ENCODE data around the gene RAN. TPM values are rescaled to one million over a fixed set of nuclear protein-coding genes. Genes with fewer than 3 reads are reported as not detected.
A peak's percentile ranks its signal among the peaks of the same experiment; 100 is the strongest.
"Not testable (repeated sequence)": the region's sequence is repeated elsewhere in the genome, so short reads cannot be mapped to it uniquely, and the experiment has no call there.

Gene RAN
- total RNA-seq, 2 experiments from 2014 or later: 932 to 936 TPM

DNA sequence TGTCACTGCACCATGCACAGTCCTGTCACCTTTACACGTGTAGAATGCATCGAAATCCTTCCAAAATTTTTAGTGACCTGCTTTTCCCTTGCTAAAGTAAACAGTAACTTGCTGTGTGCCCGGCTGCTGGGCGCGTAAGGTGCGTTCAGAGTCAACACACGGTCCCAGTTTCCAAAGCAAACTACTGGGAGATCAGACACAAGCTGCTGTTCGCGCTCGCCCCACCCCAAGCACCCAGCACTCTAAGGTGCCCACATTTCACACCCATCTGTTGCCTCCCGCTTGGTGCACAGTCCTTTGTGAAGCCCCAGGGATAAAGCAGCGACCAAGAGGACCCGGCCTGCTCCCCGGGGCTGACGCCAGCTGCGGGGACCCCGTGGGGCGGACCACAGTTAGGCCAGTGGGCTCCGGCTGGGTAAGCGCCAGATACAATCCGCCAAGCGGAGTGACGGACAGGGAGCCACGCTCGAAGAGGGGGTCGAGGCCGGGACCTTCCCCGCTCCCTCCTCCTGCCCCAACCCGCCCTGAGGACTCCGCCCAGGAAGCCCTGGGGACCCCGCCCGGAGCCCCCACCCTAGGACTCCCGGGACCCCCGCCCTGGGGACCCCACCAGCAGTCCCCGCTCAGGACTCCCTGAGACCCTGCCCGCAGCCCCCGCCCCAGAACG is 33.4 kb upstream of the RAN start:
- Mint-ChIP-seq H3K27ac (no peak overlapping the region), H3K36me3 (ENCODE audit: low read depth) (no peaks in the 10 kb centered on the region), H3K4me1 (peaks cover 30% of the 10 kb centered on the region), H3K27me3 (no peaks in the 10 kb centered on the region), H3K4me3 (peak overlapping the region; percentile 78), H3K9me3 (no peaks in the 10 kb centered on the region)
- DNase-seq: peak; percentile 36
- ChIA-PET CTCF (interaction anchor here (0.6 to 4.1 kb wide), 8 partner anchors 11 to 91 kb away, joined by 3 to 36 read pairs (median 6); no protein-coding TSS in a partner anchor), POLR2A (interaction anchor here (1.2 to 3.9 kb wide), 4 partner anchors 11 to 35 kb away, joined by 4 to 26 read pairs (median 4); partner anchors contain the start of gene RAN)

GRCh38 chr12:130838951-130839769 is 32.7 kb upstream of the RAN start, which contains the start of gene STX2:
TSS of gene STX2 (minus strand) at chr12:130839250. CDS start at chr12:130839099, 151 bp downstream.
- POLR2A ChIA-PET: interaction anchor here (0.9 to 3.9 kb wide), 5 partner anchors 11 to 41 kb away, joined by 3 to 26 read pairs (median 4); partner anchors contain the start of gene RAN
- no peaks in the 10 kb centered on the region for H3K27me3 Mint-ChIP-seq

DNA sequence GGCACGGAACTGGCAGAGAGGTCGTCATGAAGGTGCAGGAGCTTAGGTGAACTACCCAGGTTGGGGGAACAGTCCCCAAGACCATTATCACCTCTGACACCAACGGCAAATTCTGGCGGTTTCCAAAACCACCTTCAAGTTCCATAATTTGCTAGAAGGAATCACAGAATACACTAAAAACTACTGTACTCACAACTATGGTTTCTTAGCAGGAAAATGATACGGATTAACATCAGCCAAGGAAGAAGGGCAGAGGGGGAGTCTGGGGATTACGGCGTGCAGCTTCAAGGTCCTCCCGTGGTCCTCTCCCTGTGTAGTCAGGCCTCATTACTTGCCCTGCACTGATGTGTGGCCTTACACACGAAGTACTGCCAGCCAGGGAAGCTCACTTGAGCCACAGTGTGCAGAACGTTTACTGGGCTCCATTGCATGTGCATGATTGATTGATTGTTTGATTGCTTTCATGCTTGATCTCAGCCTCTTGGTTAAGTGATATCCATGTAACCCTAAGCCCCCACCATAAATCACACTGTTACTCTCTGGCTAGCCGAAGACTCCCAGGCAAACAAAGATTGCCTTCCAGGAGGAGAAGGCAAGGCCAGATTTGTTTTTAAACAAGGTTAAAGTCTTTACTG is 32.0 kb upstream of the RAN start:
- ChIA-PET POLR2A (interaction anchor here (0.9 to 3.9 kb wide), 3 partner anchors 18 to 41 kb away, joined by 3 to 26 read pairs (median 4); partner anchors contain the start of gene RAN), CTCF (interaction anchor here (0.9 to 1.7 kb wide), 3 partner anchors 9 to 31 kb away, joined by 3 to 9 read pairs (median 5); no protein-coding TSS in a partner anchor)
- H3K27me3 Mint-ChIP-seq: no peaks in the 10 kb centered on the region
- peak overlapping the region; percentile 73 for H3K4me3 Mint-ChIP-seq
- H3K4me1 Mint-ChIP-seq: peaks cover 30% of the 10 kb centered on the region
- no peak for DNase-seq
- H3K36me3 Mint-ChIP-seq (ENCODE audit: low read depth): no peaks in the 10 kb centered on the region
- H3K9me3 Mint-ChIP-seq: no peaks in the 10 kb centered on the region
- peak overlapping the region; percentile 2 for H3K27ac Mint-ChIP-seq

More at GRCh38 chr12:130838951-130839769, 32.7 kb upstream of the RAN start, which contains the start of gene STX2:
- Mint-ChIP-seq H3K4me3 (peak within 1 kb of the TSS; percentile 78), H3K36me3 (ENCODE audit: low read depth) (no peaks in the 10 kb centered on the region), H3K27ac (peak within 1 kb of the TSS; percentile 2), H3K4me1 (peaks cover 30% of the 10 kb centered on the region), H3K9me3 (no peaks in the 10 kb centered on the region)
- peak; percentile 89 for DNase-seq
- CTCF ChIA-PET: interaction anchor here (0.9 to 4.1 kb wide), 7 partner anchors 10 to 91 kb away, joined by 3 to 36 read pairs (median 5); no protein-coding TSS in a partner anchor

- POLR2A ChIA-PET: interaction anchor here (0.9 kb wide), 2 partner anchors 23 to 24 kb away, joined by 3 to 4 read pairs; no protein-coding TSS in a partner anchor
- H3K9me3 Mint-ChIP-seq: no peaks in the 10 kb centered on the region
- DNase-seq: no peak
- no peaks in the 10 kb centered on the region for H3K4me1 Mint-ChIP-seq
- H3K36me3 Mint-ChIP-seq (ENCODE audit: low read depth): no peaks in the 10 kb centered on the region
- CTCF ChIA-PET: interaction anchor here (0.8 to 2.8 kb wide), 4 partner anchors 12 to 27 kb away, joined by 3 to 9 read pairs (median 6); no protein-coding TSS in a partner anchor
- peaks cover 2% of the 10 kb centered on the region for H3K27me3 Mint-ChIP-seq
- H3K4me3 Mint-ChIP-seq: no peak overlapping the region
- no peak overlapping the region for H3K27ac Mint-ChIP-seq
Measured at GRCh38 chr12:130846369-130846768, 25.5 kb upstream of the RAN start.

GRCh38 chr12:130847112-130847511 is 24.8 kb upstream of the RAN start:
- H3K27me3 Mint-ChIP-seq: peaks cover 2% of the 10 kb centered on the region
- ChIA-PET CTCF (interaction anchor here (2.8 kb wide), 1 partner anchor 21 kb away, joined by 9 read pairs; no protein-coding TSS in a partner anchor), POLR2A (no interaction called here)
- H3K4me3 Mint-ChIP-seq: no peak overlapping the region
- H3K9me3 Mint-ChIP-seq: no peaks in the 10 kb centered on the region
- H3K4me1 Mint-ChIP-seq: no peaks in the 10 kb centered on the region
- H3K36me3 Mint-ChIP-seq (ENCODE audit: low read depth): no peaks in the 10 kb centered on the region
- no peak overlapping the region for H3K27ac Mint-ChIP-seq
- no peak for DNase-seq

GRCh38 chr12:130848105-130848504 is 23.8 kb upstream of the RAN start:
- CTCF ChIA-PET; H3K9me3 Mint-ChIP-seq; H3K27me3 Mint-ChIP-seq; H3K36me3 Mint-ChIP-seq (ENCODE audit: low read depth); POLR2A ChIA-PET; H3K4me1 Mint-ChIP-seq; DNase-seq; H3K27ac Mint-ChIP-seq; H3K4me3 Mint-ChIP-seq: not testable (repeated sequence)

GRCh38 chr12:130848785-130849305 is 23.0 kb upstream of the RAN start:
- H3K9me3 Mint-ChIP-seq; H3K36me3 Mint-ChIP-seq (ENCODE audit: low read depth); H3K4me3 Mint-ChIP-seq; H3K27ac Mint-ChIP-seq; POLR2A ChIA-PET; DNase-seq; H3K4me1 Mint-ChIP-seq; H3K27me3 Mint-ChIP-seq: not testable (repeated sequence)
- CTCF ChIA-PET: interaction anchor here (1.5 kb wide), 1 partner anchor 10 kb away, joined by 5 read pairs; the partner anchor contains the start of gene STX2

DNA sequence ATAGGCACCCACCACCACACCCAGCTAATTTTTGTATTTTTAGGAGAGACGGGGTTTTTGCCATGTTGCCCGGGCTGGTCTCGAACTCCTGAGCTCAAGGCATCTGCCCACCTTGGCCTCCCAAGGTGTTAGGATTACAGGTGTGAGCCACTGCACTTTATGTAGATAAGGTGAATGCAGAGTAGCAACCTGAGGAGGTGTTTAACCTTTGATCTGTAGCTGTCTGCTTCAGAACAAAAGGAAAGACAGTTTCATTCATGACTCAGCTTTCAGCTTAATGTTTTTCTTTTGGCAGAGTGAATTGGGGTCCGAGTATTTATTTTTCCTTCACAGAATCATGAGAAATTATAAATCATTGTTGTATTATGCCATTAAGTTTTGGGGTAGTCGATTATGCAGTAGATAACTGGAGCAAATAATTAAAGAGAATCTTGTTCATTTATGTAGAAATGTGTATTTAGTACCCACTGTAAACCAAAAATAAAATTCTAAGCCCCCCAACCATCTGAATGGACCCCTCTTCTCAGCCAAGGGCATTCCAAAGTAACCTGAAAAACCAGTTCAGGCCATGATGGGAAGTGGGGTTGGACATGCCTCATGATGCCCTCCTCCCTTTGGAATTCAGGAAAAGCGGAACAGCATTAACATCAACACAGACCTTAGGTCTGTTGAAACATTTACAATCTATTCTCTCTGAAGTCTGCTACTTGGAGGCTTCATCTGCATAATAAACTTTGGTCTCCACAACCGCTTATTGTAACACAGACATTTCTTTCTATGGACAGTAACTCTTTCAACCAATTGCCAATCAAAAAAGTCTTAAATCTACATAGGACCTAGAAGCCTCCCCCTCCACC is 22.1 kb upstream of the RAN start:
- no peaks in the 10 kb centered on the region for H3K36me3 Mint-ChIP-seq (ENCODE audit: low read depth)
- no peak overlapping the region for H3K4me3 Mint-ChIP-seq
- H3K4me1 Mint-ChIP-seq: no peaks in the 10 kb centered on the region
- DNase-seq: no peak
- H3K27ac Mint-ChIP-seq: no peak overlapping the region
- H3K27me3 Mint-ChIP-seq: peaks cover 4% of the 10 kb centered on the region
- no peaks in the 10 kb centered on the region for H3K9me3 Mint-ChIP-seq
- POLR2A ChIA-PET: no interaction called here
- CTCF ChIA-PET: interaction anchor here (1.0 to 1.5 kb wide), 2 partner anchors 11 to 21 kb away, joined by 3 to 5 read pairs; partner anchors contain the start of gene STX2

GRCh38 chr12:130850418-130851021 is 21.3 kb upstream of the RAN start:
- Mint-ChIP-seq H3K4me3 (no peak overlapping the region), H3K4me1 (no peaks in the 10 kb centered on the region), H3K27ac (no peak overlapping the region), H3K27me3 (peaks cover 6% of the 10 kb centered on the region), H3K9me3 (no peaks in the 10 kb centered on the region), H3K36me3 (ENCODE audit: low read depth) (no peaks in the 10 kb centered on the region)
- no peak for DNase-seq
- ChIA-PET POLR2A (no interaction called here), CTCF (interaction anchor here (1.0 kb wide), 1 partner anchor 20 kb away, joined by 3 read pairs; no protein-coding TSS in a partner anchor)

DNA sequence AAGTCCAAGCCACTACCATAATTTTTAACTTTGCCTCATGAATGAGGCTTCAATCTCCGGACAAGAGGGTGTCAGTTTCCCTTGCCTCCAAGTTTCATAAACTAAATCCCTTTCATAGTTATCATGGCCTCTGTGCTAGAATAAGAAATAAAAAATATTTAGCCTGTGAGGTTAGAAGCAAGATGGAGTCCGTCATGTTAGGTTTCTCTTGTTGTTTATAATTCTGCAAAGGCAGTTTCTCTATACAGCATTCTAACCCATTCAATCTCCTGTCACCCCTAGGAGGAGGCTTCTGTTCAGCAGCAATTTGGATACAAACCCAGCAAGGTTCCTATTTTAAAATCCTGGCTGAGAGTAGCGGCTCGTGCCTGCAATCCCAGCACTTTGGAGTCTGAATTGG is 15.8 kb upstream of the RAN start:
- peaks cover 6% of the 10 kb centered on the region for H3K27me3 Mint-ChIP-seq
- ChIA-PET CTCF (no interaction called here), POLR2A (no interaction called here)
- no peak overlapping the region for H3K27ac Mint-ChIP-seq
- no peaks in the 10 kb centered on the region for H3K4me1 Mint-ChIP-seq
- no peak for DNase-seq
- H3K36me3 Mint-ChIP-seq (ENCODE audit: low read depth): no peaks in the 10 kb centered on the region
- peaks cover 10% of the 10 kb centered on the region for H3K9me3 Mint-ChIP-seq
- H3K4me3 Mint-ChIP-seq: no peak overlapping the region

DNA sequence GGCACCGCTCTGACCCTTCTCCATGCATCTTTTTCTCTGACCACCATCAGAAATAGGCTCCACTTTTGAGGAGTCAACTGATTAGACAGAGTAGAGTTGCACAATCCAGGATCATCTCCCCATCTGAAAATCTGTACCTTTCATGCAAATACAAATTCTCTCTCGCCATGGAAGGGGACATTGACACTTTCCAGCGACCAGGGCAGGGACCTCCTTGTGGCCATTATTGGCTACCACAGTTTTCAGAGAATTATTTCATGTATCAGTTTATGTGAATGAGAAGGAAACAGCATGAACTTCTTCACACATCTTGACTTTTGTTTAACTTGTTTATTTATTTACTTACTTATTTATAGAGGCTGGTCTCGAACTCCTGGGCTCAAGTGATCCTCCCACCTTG is 13.8 kb upstream of the RAN start:
- ChIA-PET CTCF (no interaction called here), POLR2A (interaction anchor here (0.9 to 1.0 kb wide), 2 partner anchors 13 to 18 kb away, joined by 3 read pairs; no protein-coding TSS in a partner anchor)
- H3K9me3 Mint-ChIP-seq: peaks cover 10% of the 10 kb centered on the region
- DNase-seq: no peak
- no peaks in the 10 kb centered on the region for H3K4me1 Mint-ChIP-seq
- H3K36me3 Mint-ChIP-seq (ENCODE audit: low read depth): no peaks in the 10 kb centered on the region
- no peak overlapping the region for H3K4me3 Mint-ChIP-seq
- peaks cover 6% of the 10 kb centered on the region for H3K27me3 Mint-ChIP-seq
- no peak overlapping the region for H3K27ac Mint-ChIP-seq

All from activated CD4-positive, alpha-beta memory T cell treated with anti-CD3 and anti-CD28 coated beads, Interleukin-2, amount 10 ng/mL, durations not matched to agents 7 days and 5 days (primary cell).